ENCODE measurements around the gene COA8.

Gene COA8, protein sequence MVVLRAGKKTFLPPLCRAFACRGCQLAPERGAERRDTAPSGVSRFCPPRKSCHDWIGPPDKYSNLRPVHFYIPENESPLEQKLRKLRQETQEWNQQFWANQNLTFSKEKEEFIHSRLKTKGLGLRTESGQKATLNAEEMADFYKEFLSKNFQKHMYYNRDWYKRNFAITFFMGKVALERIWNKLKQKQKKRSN

DNA sequence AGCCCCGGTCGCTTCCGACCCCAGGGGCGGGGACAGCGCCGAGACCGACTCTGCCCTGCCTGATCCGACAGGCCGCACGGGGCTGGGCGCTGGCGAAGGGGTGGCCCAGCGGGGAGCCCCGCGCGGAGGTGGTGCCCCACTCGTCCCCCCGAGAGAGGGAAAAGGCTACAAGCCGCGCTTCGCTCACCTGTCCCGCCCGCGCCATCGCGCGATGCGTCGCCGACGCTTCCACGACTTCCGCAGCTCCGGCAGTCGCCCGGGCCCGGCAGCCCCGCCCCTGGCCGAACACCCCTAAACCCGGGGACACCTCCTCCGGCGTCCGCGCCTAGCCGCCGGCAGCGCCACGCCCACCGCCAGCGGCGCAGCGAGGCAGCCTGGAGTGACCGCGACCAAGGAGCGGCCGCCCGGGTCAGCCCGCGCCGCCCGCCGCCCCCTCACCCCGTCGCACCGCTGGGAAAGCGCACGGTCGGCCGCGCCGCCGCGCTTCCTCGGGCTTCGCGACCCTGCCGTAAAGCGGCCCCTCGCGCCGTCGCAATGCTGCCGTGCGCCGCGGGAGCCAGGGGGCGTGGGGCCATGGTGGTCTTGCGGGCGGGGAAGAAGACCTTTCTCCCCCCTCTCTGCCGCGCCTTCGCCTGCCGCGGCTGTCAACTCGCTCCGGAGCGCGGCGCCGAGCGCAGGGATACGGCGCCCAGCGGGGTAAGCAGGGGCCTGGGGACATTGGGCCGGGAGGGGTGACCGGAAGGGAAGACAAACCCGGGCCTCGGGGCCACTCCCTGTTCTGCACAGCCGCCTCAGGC lies at the start of gene COA8, which contains the start of gene BAG5:
Gene COA8 (plus strand): TSS at position 532 of the 797 bp plus-strand sequence. CDS start 42 bp downstream, at position 574.
Gene BAG5 (minus strand): TSS at position 229 of the 797 bp plus-strand sequence. CDS start 1,493 bp downstream, outside the sequence.
- peak; percentile 91 for DNase-seq

DNA sequence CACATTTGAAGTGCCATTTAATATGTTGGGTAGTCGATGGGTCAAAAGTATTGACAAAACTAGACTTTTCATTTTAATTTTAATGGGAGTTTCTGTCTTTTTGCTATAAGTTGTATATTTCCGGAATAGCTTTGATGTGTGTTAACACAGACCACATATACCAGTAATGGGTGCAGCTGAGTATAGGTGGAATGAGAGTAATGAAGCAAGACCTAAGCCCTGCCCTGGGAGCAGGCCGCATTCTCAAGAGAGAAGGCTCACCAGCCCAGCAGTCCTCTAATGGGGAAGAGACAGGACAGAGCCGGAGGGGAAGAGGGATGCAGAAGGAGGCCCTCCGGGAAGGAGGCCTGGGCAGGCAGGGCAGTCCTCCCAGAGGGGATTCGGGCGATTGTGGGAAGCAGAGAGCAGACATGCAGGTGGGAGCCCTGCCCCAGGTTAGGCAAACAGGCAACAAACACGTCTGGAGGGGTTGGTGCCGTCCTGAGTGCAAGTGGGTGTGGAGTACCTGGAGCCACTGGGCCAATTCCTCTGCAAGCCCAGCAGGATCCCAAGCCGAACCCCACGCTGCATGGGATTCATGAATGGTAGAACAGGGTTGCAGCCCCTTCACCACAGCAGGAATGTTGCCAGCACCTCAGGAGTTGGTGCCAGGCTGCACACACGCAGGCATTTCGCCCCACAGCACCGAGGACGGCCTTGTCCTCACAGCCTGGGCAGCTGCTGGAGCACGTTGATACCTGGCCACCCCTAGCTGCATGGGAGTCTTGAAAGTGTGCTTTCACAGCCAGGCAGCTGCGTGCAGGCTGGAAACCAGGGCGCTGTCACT lies 48.0 kb upstream of the COA8 start:
- no peak for DNase-seq

DNA sequence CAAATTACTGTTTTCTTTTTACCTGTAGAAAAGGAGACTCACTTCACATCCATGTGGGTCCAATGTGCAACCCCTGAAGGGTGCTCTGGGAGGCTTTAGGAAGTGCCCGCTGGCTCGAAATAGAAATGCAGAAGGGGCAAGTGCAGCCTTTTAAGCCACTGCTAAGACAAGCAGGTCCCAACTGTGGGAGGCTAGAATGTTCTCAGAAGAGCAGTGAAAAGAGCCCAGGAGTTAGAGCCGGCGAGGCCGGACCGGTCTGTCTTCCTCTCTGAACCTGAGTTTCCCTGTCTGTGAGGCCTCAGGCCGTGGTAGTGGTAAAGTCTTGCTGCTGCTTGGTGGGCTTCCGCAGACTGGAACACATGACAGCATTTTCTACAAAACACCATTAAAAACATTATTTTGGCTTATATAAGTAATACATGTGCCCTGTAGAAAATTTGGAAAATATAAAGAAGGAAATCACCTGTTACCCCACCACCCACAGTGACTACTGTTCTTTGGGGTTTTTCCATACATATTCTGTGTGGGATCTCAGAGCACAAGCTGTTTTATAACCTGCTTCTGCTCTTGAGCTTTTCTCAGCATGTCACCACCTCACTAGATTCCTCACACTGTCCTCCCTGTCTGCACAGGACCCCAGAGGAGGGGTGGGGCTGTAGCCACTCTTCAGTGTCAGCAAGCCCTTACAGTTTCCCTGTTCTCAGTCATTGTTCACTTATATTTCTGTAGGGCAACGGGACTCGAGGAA lies 46.2 kb upstream of the COA8 start:
- no peak for DNase-seq

DNA sequence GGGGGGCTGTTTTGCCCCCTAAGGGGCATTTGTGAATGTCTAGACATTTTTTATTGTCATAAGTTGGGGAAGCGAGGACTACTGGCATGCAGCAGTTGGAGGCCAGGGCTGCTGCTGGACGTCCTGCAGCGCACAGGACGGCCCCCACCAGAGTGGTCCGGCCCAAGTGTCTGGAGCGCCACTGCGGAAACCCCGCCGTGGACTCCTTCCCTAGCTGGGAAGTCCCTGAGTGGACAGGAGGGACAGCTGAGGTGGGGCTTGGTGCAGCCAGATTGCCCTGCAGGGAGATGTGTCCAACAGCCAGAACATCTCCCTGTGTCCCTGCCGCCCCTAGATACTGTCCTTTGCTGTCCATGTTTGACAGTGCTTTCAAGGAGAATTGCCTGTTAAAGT lies 45.6 kb upstream of the COA8 start:
- no peak for DNase-seq

DNA sequence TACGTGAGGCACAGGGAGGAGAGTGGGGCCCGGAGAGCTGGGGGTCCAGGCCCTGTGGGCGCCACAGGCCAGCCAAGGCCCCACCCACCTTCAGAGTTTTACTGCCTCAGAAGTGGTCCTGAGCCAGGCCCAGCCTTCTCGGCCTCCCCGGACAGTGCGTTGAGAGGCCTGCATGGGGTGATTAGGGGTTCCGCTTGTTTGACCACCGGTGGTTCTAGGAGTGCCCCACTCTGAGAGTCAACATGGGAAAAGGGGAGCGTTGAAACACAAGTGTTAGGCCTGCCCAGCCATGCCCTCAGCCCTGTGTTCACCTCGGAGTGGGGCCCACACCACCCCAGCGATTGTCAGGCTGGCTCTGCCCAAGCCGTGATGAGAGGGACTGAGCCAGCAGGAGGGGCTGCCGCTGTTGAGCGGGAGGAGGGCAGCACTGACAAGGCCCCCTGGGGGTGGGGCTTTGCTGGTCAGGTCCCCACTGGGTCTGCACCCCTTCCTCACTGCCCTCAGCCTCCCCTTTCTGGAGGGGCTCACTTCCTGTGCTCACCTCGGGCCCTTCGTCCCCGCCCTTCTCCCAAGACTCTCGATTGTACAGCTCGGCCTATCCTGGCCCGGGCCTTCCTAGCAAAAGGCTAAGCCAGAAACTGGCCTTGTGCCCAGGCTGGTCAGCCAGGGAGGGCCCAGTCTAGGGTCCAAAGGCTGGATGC lies 44.9 kb upstream of the COA8 start:
- DNase-seq = no peak

DNA sequence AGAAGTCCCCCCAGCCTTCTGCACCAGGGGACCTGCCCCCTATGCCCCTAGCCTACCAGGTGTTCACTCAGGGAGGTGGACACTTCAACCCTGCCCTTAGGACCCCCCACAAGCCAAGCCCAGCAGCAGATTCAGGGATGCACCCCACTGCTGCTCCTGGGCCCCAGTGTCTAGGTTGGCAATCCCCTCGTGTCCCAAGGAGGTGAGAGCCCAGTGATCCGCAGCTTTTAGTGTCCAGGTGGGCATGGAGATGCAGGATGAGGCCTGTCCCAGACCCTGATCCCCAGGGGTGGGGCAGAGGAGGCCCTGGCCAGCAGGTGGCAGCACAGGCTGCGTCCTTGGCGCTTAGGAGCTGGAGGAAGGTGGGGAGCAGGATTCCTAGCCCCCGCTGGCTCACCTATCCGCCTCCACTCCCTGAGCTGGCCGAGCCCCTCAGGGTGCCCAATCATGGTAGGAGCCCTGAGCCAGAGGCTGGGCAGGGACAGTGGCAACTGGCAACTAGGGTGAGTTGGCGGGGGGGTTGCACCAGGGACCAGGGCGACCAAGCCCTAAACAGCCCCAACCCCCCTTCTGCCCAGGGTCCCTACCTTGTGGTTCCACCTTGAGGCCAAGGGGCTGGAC lies 44.2 kb upstream of the COA8 start:
- peak; percentile 72 for DNase-seq

DNA sequence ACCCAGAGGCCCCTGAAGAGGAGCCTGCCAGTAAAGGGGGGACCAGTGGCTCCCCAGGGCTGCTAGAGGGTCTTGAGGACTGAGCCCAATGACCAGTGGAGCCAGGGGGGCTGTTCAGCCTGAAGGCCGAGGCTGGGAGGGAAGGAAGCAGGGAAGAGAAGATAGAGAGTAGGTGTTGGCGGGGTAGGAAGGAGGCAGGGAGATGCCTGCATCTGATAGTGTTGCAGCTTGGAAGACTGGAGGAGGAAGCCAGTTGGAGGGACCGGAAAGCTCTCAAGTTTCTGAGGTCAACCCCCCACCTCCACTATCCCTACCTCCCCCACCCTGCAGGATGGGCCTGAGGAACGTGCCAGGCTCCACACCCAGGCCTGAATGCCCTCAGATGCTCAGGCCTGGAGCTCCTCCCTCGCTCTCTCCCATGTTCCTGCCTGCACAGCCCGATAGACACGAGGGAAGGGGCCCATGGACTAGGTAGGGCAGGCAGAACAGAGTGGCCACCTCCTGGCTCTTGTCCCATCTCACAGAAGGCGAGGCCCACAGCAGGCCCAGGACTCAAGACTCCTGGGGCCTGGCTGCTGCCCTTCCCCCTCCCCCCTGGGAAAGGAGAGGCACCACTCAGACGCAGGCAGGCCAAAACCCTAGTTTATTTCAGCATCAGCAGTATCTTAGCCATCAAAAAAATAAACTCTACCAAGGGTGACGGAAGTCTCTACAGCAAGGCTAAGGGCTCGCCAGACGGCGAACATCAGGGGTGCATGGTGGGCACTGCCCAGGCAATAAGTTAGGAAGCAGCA lies 43.5 kb upstream of the COA8 start:
- DNase-seq = peak; percentile 52

DNA sequence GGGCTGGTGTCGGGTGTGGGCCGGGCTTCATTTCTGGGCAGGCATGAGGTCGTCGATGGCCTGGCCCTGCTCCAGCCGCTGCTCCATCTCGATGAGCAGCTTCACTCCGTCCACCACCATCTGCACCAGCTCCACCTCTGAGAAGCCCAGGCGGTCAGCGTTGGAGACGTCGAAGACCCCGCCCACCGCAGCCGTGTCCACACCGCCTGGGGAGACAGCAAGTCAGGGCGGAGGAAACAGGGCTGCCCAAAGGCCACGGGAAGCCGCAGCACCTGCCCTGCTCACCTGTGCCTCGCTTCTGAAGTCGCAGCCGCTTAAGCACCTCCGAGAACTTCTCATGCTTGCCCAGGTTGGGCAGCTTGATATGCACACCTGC lies 42.9 kb upstream of the COA8 start:
- DNase-seq = peak; percentile 92

DNA sequence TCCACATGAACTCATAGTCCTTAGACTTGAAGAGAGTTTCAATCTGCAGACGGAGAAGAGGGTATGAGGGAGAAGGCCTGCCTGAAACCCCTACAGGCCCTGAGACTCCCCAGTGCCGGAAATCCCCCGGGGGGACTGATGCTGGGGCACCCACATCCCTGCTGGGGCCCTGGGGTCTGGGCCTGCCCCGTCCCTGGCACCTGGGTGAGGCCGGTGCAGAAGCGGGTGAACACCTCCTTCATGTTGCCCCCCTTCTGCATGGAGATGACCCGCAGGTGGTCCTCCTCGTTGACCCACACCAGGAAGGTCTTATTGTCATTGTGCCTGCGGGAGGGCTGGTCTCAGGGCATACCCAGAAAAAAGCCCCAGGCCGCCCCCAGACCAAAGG lies 42.5 kb upstream of the COA8 start:
- DNase-seq = no peak

DNA sequence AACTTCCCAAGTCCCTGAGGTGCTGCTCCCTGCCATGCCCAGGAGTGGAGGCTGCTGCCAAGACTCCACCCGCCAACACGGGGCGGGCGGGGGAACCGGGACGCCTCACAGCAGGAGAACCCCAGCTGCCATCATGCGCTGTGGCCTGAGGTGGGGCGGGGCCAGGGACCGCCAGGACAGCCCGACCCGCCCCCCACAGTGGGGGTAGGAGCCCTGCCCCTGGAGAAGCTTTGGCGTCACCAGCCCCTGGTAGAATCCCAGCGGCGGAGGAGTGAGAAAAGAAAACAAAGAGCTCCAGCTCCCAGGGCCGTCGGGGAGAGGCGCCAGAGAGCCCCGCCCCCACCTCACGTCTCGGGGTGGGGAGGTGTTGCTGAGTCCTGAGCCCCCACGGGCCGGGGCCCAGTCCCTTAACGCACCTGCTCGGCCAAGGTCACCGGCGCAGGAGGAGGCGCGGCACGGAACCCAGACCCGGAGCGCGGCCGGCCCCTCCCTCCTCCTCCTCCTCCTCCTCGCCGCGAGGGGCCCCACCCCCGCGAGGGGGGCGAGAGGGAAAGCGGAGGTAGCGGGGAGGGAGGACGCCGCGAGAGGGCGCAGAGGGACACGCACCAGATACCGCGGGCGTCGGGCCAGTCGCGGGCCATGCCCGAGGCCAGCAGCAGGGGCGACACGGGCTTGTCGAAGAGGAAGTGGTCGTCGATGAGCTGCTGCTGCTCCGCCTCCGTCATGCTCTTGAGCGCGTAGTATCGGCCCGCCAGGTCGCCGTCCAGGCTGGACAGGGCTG lies 41.9 kb upstream of the COA8 start:
- DNase-seq = peak; percentile 93

DNA sequence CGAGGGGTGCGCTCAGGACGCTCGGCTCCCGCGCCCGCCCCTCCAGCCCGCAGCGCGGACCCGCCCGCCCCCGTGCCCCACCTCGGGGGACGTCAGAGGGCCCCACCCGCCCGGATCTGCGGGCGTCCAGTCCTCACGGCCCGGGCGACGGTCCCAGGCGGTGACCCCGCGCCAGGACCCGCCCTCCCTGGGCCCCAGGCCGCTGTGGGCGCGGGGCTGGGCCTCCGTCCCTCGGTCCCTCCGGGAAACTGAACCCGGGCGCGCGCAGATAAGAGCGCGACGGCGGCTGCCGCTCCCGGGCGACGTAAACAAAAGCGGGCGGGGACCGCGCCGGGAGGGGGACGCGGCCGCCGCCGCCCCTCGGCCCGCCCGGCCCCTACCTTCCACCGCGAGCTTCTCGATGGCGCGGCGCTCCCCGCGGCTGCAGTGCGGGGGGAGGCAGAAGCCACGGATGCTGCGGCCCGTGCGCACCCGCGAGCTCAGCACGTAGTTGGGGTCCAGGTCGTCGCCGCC lies 41.3 kb upstream of the COA8 start:
- DNase-seq = peak; percentile 76

DNA sequence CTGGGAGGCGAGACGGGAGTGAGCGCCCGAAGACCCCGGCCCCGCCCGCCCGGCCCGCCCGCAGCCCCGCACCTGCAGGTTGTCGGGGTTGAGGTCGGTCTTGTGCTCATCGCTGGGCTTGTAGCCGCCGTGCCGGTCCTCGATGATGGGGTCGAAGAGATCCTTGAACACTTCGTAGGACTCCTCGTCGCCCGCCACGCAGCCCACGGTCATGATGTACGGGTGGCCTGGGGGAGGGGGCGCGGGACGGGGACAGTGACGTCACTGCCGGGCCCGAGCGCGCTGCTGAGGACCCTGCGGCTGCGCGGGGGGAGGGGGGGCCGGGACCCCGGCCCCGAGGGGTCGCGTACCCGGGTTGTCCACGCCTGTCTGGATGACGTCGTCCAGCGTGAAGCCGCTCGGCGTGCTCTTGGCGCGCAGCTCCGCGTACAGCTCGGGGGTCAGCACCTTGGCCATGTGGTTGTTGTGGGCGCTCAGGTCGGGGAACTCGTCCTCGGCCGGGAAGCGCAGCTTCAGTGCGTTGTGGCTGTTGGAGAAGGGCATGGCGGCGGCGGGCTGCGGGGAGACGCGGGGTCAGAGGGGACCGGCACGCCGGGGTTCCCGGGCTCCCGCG lies 40.7 kb upstream of the COA8 start:
- DNase-seq = peak; percentile 56

DNA sequence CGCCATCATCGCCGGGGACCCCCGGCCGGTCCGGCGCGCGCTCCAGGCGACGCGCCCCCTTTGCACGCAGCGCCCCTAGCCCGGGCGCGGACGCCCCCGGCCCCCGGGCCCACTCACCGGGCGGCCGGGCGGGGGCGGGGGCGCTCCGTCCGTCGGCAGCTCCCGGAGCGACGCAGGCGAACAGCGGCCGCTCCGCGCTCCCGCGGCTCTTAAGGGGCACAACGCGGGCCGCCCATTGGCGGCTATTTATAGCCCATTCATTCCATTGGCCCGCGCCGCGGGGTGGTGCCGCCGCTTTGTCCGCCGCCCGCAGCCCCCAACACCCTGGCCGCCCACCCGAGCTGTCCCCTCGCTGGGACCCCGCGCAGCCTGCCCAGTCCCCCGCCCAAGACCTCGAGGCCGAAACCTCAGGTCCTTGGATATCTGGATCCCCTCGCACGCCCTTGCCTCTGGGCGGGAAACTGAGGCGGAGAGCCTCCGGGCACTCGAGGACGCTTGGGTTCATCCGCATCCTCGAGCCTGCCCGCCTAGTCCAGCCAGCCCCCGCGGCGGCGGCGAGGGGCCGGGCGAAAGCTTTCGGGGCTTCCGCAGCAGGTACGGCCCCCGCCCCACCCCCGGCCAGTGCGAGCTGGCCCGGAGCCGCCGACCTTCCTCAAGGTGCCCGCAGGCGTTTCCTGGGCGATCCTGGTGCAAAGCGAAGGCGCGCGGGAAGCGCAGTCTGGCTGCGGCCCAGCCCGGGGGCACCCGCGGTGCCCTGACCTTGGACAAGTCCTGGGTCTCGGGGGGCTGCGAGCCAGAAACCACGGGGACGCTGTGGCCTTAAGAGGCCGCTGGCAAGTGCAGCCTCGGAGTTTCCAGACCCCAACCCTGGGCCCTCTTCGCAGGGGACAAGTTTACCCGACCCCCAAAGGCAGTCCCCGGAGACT lies 39.8 kb upstream of the COA8 start, which contains the start of gene CKB:
Gene CKB (minus strand): TSS at position 182 of the 926 bp plus-strand sequence. CDS start 337 bp downstream, outside the sequence.
- DNase-seq = peak; percentile 72

DNA sequence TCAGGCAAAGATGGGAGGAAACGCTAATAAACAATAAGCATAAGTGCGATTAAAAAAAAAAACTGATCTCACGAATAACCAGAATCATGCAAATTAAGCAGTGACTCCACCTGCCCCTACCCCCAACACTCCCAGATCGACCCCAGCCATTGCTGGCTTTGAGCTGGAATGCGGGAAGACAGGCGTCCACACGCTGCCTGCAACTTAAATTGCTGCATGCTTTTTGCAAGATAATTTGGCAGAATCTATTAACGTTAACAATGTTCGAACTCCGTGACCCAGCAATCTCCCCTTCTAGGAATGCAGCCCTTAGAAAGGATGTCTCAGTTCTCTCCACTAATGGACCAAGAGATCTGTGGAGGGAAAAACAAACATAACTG lies 39.2 kb upstream of the COA8 start:
- DNase-seq = no peak

DNA sequence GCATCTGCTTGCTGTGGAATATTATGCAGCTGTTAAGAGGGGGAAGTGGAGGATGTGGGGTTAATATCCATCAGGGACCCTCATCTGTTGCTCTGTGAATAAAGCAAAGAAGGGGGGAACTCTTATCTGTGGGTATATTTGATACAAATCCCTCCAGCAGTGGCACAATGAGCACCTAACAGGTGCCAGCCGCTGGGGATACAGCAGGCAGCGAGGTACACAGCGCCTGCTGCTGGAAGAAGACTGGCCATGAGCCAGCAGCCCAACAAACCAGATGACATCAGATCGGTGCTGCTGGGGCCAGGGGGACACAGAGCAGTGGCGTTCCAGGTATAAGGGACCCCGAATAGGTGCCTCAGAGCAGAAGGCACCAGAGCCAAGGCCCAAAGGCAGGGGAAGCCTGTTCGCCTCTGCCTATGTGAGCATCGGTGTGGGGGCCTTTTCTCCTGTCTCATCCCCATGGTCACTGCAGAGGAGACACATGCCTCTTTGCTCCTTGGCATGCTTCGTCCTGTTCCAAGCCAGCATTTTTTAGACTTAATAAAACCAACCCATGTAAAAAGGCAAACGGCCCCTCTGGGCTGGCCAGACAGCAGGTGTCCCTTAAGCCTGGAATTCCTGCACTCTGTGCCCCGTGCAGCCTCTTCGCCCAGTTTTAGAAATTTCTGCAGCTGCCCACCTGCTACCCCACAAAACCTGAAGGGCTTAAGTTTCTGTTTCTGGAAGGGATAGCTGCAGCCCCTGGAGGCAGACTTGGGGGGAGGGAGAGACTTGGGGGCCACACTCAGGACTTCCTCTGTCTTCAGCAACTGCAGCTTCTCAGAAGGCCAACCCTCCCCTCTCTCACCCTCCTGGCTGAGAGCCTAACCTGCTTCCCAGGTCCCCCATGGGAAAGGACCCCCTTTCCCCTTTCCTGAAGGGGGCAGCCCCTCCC lies 38.5 kb upstream of the COA8 start:
- no peak for DNase-seq

DNA sequence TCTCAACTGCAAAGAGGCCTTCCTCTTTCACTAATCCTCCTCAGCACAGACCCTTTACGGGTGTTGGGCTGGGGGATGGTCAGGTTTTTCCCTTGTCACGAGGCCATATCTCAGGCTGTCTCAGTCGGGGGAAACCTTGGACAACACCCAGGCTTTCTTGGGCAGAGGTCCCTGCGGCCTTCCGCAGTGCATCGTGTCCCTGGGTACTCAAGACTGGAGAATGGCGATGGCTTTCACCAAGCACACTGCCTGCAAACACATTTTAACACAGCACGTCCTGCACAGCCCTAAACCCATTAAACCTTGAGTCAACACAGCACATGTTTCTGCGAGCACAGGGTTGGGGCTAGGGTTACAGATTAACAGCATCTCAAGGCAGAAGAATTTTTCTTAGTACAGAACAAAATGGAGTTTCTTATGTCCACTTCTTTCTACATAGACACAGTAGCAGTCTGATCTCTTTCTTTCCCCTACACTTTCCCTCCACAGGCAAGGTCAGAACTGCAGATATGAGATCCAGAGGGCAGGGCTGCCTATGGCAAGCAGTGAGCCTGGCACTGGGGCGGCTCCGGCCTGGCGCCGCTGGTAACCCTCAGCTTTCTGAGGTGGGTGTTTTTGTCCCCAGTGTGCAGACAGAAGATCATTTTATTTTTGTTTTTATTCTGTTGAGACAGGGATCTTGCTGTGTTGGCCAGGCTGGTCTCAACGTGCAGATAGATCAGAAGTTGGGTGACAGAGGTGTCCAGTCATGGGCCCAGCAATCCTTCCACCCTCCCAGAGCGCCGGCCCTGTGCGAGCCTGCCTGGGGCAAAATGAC lies 37.1 kb upstream of the COA8 start:
- DNase-seq = peak; percentile 38

All from DMS53 (cell line).